HepG2 (cell line): Measurements from ENCODE around the gene GGT1. TPM values are rescaled to one million over a fixed set of nuclear protein-coding genes. Genes with fewer than 3 reads are reported as not detected.

Experiments used
- ARHGAP35 ChIP-seq: sonication (generic); formaldehyde crosslinking; IDR thresholded peaks from 2 replicates; pipeline ENCODE4 v1.9.0; 2022; ENCODE audit warnings: mild to moderate bottlenecking, inconsistent platforms, moderate library complexity, missing genetic modification reagents, borderline replicate concordance
- ARNT ChIP-seq: fragments of 450-650 bp; IDR thresholded peaks from 2 replicates; pipeline ENCODE4 v1.6.1; 2017
- ATM ChIP-seq: fragments of 450-650 bp; IDR thresholded peaks from 2 replicates; pipeline ENCODE4 v1.7.1; 2017; ENCODE audit warnings: mild to moderate bottlenecking, borderline replicate concordance
- HNRNPL ChIP-seq: fragments of 200-400 bp; formaldehyde crosslinking; IDR thresholded peaks from 2 replicates; pipeline ENCODE4 v1.6.1; 2017; ENCODE audit warnings: mild to moderate bottlenecking, low read depth, low read length
- KDM5B ChIP-seq: sonication (generic); formaldehyde crosslinking; IDR thresholded peaks from 2 replicates; pipeline ENCODE4 v1.4.0; 2020; ENCODE audit warnings: missing genetic modification reagents, mild to moderate bottlenecking, borderline replicate concordance
- NCOA2 ChIP-seq: sonication (generic); formaldehyde crosslinking; IDR thresholded peaks from 2 replicates; pipeline ENCODE4 v1.8.0; 2022; ENCODE audit warnings: inconsistent platforms
- SMARCE1 ChIP-seq: fragments of 450-650 bp; IDR thresholded peaks from 2 replicates; pipeline ENCODE4 v1.6.1; 2017; ENCODE audit warnings: borderline replicate concordance
- SRSF1 ChIP-seq: fragments of 200-400 bp; formaldehyde crosslinking; optimal IDR thresholded peaks from 2 replicates; pipeline ENCODE3; 2017; ENCODE audit warnings: mild to moderate bottlenecking, low read depth, low read length, moderate library complexity
- ZFP36L1 ChIP-seq: sonication (generic); formaldehyde crosslinking; IDR thresholded peaks from 2 replicates; pipeline ENCODE4 v1.8.0; 2022; ENCODE audit warnings: mild to moderate bottlenecking, missing genetic modification reagents, moderate library complexity
- ZNF160 ChIP-seq: sonication (generic); formaldehyde crosslinking; IDR thresholded peaks from 2 replicates; pipeline ENCODE4 v1.8.0; 2022; ENCODE audit warnings: mild to moderate bottlenecking, inconsistent platforms, missing genetic modification reagents
- ZNF446 ChIP-seq: sonication (generic); formaldehyde crosslinking; IDR thresholded peaks from 2 replicates; pipeline ENCODE4 v1.5.0; 2020; ENCODE audit warnings: mild to moderate bottlenecking, missing genetic modification reagents
- ZNF746 ChIP-seq: sonication (generic); formaldehyde crosslinking; IDR thresholded peaks from 2 replicates; pipeline ENCODE4 v1.8.0; 2022; ENCODE audit warnings: mild to moderate bottlenecking, missing genetic modification reagents
- ZNF850 ChIP-seq: sonication (generic); formaldehyde crosslinking; conservative IDR thresholded peaks from 2 replicates; pipeline ENCODE4 v1.9.0; 2021; ENCODE audit warnings: mild to moderate bottlenecking, missing genetic modification reagents
- ZSCAN29 ChIP-seq: sonication (generic); formaldehyde crosslinking; conservative IDR thresholded peaks from 2 replicates; pipeline ENCODE4 v1.4.0; 2020; ENCODE audit warnings: mild to moderate bottlenecking, missing genetic modification reagents
- polyA plus RNA-seq, 8 experiments: library from polyadenylated mRNA; depleted of rRNA in 3 of 8; stranded (reverse) in 7 of 8; unstranded in 1 of 8; fragments of >200 nt; fragmentation: Illumina TruSeq in 4 of 8; extraction: Trizol in 4 of 8; gene quantifications; 2 replicates each; pipeline versions ENCODE4 v1.2.1 to v1.2.3, GENCODE V29; 2011 to 2016; ENCODE audit warnings: low read depth in 4 of 8, missing spikeins in 1 of 8, mixed read lengths in 1 of 8; ENCODE audit not compliant: insufficient read depth in 1 of 8
- total RNA-seq, 5 experiments: library from RNA; depleted of rRNA; stranded (reverse); fragments of >200 nt; fragmentation: Illumina TruSeq; extraction: Trizol; gene quantifications; 2 replicates each; pipeline ENCODE4 v1.2.3, GENCODE V29; 2016; ENCODE audit warnings: low read depth in 1 of 5
- TF ChIP-seq, protein P1 (sequence below): sonication (generic); formaldehyde crosslinking; IDR thresholded peaks from 2 replicates; pipeline ENCODE4 v1.5.1; 2020; ENCODE audit warnings: mild to moderate bottlenecking, moderate library complexity, missing genetic modification reagents
- TF ChIP-seq, protein P2 (sequence below): sonication (generic); formaldehyde crosslinking; IDR thresholded peaks from 2 replicates; pipeline ENCODE4 v1.4.0; 2020; ENCODE audit warnings: missing genetic modification reagents, borderline replicate concordance
- TF ChIP-seq, protein P3 (sequence below): sonication (generic); formaldehyde crosslinking; IDR thresholded peaks from 2 replicates; pipeline ENCODE4 v1.4.0; 2020; ENCODE audit warnings: low read depth, mild to moderate bottlenecking, missing genetic modification reagents
- TF ChIP-seq, protein P4 (sequence below): sonication (generic); formaldehyde crosslinking; IDR thresholded peaks from 2 replicates; pipeline ENCODE4 v1.5.0; 2020; ENCODE audit warnings: mild to moderate bottlenecking, missing genetic modification reagents
- TF ChIP-seq, protein P5 (sequence below): sonication (generic); formaldehyde crosslinking; IDR thresholded peaks from 2 replicates; pipeline ENCODE4 v1.4.0; 2020; ENCODE audit warnings: missing genetic modification reagents

GGT1 gene
- total and polyA plus RNA-seq, 2 of the 13 experiments (the other 11 are each of a cell fraction or from before 2014, with no cell fraction given): 29.9 to 103 TPM

DNA sequence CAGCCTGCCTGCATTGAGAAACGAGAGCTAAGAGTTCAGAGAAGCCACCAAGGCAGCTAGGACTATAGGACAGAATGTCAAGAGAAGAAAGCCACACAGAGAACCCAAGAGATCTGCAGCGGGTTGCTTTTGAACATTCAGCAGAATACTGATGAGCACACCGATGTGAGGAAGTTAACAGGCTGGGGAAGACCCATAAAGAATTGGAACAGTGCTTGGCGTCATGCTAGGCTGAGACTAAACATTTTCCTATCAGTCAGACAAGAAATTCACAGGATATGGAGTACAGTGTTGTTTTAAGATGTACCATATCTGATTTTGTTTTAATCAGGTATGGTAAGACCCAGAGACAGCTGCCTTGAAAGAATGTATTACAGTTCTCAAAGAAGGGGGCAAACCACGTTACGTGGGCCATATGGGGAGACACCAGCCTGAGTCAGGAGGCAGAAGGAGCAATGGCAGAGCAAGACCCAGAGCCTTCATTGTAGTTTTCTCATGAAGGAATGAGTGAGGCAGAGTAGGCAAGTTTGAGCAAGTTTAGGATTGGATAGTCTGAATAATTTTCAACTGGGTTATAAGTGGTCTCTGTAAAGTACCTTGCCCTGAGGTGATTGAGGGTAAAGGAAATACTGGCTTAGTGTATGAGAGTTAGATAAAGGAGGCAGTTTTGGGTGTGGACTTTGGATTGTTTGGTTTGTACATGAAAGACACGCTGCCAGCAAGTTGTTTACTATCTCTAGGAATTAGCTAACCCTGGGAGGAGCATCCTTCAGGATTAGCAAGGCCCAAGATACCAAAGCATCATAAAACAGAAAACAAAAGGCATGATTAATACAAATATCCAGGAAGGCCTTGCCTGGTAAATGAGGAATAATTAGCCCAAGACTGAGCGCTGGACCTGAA, 24.4 kb upstream of the GGT1 start (continued):
- TF ChIP-seq, protein P1, sequence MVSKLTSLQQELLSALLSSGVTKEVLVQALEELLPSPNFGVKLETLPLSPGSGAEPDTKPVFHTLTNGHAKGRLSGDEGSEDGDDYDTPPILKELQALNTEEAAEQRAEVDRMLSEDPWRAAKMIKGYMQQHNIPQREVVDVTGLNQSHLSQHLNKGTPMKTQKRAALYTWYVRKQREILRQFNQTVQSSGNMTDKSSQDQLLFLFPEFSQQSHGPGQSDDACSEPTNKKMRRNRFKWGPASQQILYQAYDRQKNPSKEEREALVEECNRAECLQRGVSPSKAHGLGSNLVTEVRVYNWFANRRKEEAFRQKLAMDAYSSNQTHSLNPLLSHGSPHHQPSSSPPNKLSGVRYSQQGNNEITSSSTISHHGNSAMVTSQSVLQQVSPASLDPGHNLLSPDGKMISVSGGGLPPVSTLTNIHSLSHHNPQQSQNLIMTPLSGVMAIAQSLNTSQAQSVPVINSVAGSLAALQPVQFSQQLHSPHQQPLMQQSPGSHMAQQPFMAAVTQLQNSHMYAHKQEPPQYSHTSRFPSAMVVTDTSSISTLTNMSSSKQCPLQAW (CRISPR knock-in tag): peak; percentile 88
- no peak for TF ChIP-seq ZNF746 (CRISPR knock-in tag)
- no peak for TF ChIP-seq ZNF160 (CRISPR knock-in tag)
- no peak for TF ChIP-seq KDM5B (CRISPR knock-in tag)
- TF ChIP-seq, protein P2, sequence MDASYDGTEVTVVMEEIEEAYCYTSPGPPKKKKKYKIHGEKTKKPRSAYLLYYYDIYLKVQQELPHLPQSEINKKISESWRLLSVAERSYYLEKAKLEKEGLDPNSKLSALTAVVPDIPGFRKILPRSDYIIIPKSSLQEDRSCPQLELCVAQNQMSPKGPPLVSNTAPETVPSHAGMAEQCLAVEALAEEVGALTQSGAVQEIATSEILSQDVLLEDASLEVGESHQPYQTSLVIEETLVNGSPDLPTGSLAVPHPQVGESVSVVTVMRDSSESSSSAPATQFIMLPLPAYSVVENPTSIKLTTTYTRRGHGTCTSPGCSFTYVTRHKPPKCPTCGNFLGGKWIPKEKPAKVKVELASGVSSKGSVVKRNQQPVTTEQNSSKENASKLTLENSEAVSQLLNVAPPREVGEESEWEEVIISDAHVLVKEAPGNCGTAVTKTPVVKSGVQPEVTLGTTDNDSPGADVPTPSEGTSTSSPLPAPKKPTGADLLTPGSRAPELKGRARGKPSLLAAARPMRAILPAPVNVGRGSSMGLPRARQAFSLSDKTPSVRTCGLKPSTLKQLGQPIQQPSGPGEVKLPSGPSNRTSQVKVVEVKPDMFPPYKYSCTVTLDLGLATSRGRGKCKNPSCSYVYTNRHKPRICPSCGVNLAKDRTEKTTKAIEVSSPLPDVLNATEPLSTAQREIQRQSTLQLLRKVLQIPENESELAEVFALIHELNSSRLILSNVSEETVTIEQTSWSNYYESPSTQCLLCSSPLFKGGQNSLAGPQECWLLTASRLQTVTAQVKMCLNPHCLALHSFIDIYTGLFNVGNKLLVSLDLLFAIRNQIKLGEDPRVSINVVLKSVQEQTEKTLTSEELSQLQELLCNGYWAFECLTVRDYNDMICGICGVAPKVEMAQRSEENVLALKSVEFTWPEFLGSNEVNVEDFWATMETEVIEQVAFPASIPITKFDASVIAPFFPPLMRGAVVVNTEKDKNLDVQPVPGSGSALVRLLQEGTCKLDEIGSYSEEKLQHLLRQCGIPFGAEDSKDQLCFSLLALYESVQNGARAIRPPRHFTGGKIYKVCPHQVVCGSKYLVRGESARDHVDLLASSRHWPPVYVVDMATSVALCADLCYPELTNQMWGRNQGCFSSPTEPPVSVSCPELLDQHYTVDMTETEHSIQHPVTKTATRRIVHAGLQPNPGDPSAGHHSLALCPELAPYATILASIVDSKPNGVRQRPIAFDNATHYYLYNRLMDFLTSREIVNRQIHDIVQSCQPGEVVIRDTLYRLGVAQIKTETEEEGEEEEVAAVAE: no peak; the same call in 1 of the 2 replicates
- TF ChIP-seq ARHGAP35 (CRISPR knock-in tag): no peak
- TF ChIP-seq, protein P3, sequence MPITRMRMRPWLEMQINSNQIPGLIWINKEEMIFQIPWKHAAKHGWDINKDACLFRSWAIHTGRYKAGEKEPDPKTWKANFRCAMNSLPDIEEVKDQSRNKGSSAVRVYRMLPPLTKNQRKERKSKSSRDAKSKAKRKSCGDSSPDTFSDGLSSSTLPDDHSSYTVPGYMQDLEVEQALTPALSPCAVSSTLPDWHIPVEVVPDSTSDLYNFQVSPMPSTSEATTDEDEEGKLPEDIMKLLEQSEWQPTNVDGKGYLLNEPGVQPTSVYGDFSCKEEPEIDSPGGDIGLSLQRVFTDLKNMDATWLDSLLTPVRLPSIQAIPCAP (CRISPR knock-in tag): no peak
- TF ChIP-seq, protein P4, sequence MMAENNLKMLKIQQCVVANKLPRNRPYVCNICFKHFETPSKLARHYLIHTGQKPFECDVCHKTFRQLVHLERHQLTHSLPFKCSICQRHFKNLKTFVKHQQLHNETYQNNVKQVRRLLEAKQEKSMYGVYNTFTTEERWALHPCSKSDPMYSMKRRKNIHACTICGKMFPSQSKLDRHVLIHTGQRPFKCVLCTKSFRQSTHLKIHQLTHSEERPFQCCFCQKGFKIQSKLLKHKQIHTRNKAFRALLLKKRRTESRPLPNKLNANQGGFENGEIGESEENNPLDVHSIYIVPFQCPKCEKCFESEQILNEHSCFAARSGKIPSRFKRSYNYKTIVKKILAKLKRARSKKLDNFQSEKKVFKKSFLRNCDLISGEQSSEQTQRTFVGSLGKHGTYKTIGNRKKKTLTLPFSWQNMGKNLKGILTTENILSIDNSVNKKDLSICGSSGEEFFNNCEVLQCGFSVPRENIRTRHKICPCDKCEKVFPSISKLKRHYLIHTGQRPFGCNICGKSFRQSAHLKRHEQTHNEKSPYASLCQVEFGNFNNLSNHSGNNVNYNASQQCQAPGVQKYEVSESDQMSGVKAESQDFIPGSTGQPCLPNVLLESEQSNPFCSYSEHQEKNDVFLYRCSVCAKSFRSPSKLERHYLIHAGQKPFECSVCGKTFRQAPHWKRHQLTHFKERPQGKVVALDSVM (CRISPR knock-in tag): no peak
- TF ChIP-seq, protein P5, sequence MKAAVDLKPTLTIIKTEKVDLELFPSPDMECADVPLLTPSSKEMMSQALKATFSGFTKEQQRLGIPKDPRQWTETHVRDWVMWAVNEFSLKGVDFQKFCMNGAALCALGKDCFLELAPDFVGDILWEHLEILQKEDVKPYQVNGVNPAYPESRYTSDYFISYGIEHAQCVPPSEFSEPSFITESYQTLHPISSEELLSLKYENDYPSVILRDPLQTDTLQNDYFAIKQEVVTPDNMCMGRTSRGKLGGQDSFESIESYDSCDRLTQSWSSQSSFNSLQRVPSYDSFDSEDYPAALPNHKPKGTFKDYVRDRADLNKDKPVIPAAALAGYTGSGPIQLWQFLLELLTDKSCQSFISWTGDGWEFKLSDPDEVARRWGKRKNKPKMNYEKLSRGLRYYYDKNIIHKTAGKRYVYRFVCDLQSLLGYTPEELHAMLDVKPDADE: no peak
- no peak for TF ChIP-seq ARNT
- peak; percentile 97 for TF ChIP-seq NCOA2 (CRISPR knock-in tag)
- TF ChIP-seq ZNF446 (CRISPR knock-in tag): no peak
- TF ChIP-seq SMARCE1: no peak
- TF ChIP-seq ZSCAN29 (CRISPR knock-in tag): no peak
- no peak for TF ChIP-seq SRSF1
- no peak for TF ChIP-seq ZFP36L1 (CRISPR knock-in tag)
- TF ChIP-seq HNRNPL: no peak
- TF ChIP-seq ATM: no peak
- no peak for TF ChIP-seq ZNF850 (CRISPR knock-in tag)
